H9 (cell line): ENCODE data around the gene TIPRL. TPM values are rescaled to one million over a fixed set of nuclear protein-coding genes. Genes with fewer than 3 reads are reported as not detected.

ENCODE experiments used
- DNase-seq: peaks from one replicate; pipeline ENCODE4 v3.0.0-alpha.2; 2017
- H2AFZ ChIP-seq: one replicate; pipeline ENCODE4 v1.6.1; 2013; ENCODE audit warnings: mild to moderate bottlenecking, low read length, control low read depth, moderate library complexity
- H2AK5ac ChIP-seq: 2 replicates; pipeline ENCODE4 v1.6.1; 2013; ENCODE audit warnings: low read length, control low read depth, mixed read lengths; ENCODE audit not compliant: insufficient read length
- H2BK120ac ChIP-seq: one replicate; pipeline ENCODE4 v1.6.1; 2013; ENCODE audit warnings: low read depth, mild to moderate bottlenecking, low read length, control low read depth, inconsistent platforms; ENCODE audit not compliant: poor library complexity, severe bottlenecking
- H2BK12ac ChIP-seq: 2 replicates; pipeline ENCODE4 v1.6.1; 2013; ENCODE audit warnings: low read length, control low read depth, mixed read lengths, low read depth; ENCODE audit not compliant: insufficient read length
- H2BK15ac ChIP-seq: 2 replicates; pipeline ENCODE4 v1.6.1; 2013; ENCODE audit warnings: low read depth, low read length, control low read depth
- H2BK20ac ChIP-seq: one replicate; pipeline ENCODE4 v1.6.1; 2013; ENCODE audit warnings: low read depth, mild to moderate bottlenecking, low read length, control low read depth, inconsistent platforms; ENCODE audit not compliant: poor library complexity, severe bottlenecking
- H2BK5ac ChIP-seq: 2 replicates; pipeline ENCODE4 v1.6.1; 2013; ENCODE audit warnings: low read length, control low read depth, mixed read lengths; ENCODE audit not compliant: insufficient read length
- H3K14ac ChIP-seq: 2 replicates; pipeline ENCODE4 v1.6.1; 2013; ENCODE audit warnings: low read length, control low read depth; ENCODE audit not compliant: insufficient read depth
- H3K18ac ChIP-seq: 2 replicates; pipeline ENCODE4 v1.6.1; 2013; ENCODE audit warnings: low read depth, mild to moderate bottlenecking, mixed read lengths, low read length, control low read depth; ENCODE audit not compliant: insufficient read length
- H3K23ac ChIP-seq: 2 replicates; pipeline ENCODE4 v1.6.1; 2013; ENCODE audit warnings: low read length, control low read depth, mixed read lengths, low read depth; ENCODE audit not compliant: insufficient read length
- H3K23me2 ChIP-seq: 2 replicates; pipeline ENCODE4 v1.6.1; 2013; ENCODE audit warnings: low read depth, mild to moderate bottlenecking, mixed read lengths, low read length, control low read depth; ENCODE audit not compliant: insufficient read length, poor library complexity, severe bottlenecking
- H3K27ac ChIP-seq: 2 replicates; pipeline ENCODE4 v1.5.1; 2013; ENCODE audit warnings: low read length, control low read depth, mixed read lengths, low read depth; ENCODE audit not compliant: insufficient read length
- H3K27me3 ChIP-seq: 2 replicates; pipeline ENCODE4 v1.6.1; 2013; ENCODE audit warnings: low read length, control low read depth, inconsistent platforms; ENCODE audit not compliant: insufficient read depth
- H3K4ac ChIP-seq: 2 replicates; pipeline ENCODE4 v1.6.1; 2013; ENCODE audit warnings: low read depth, mild to moderate bottlenecking, control low read depth, inconsistent platforms, low read length, moderate library complexity
- H3K4me1 ChIP-seq: 2 replicates; pipeline ENCODE4 v1.6.1; 2013; ENCODE audit warnings: low read length, control low read depth, inconsistent platforms; ENCODE audit not compliant: insufficient read depth
- H3K4me2 ChIP-seq: 2 replicates; pipeline ENCODE4 v1.6.1; 2013; ENCODE audit warnings: low read length, control low read depth, mixed read lengths; ENCODE audit not compliant: insufficient read length, insufficient read depth
- H3K56ac ChIP-seq: 2 replicates; pipeline ENCODE4 v1.6.1; 2013; ENCODE audit warnings: low read depth, mild to moderate bottlenecking, mixed read lengths, low read length, control low read depth; ENCODE audit not compliant: insufficient read length
- H3K79me1 ChIP-seq: 2 replicates; pipeline ENCODE4 v1.6.1; 2013; ENCODE audit warnings: low read depth, mild to moderate bottlenecking, moderate library complexity, low read length, control low read depth, inconsistent platforms; ENCODE audit not compliant: insufficient read depth, poor library complexity, severe bottlenecking
- H3K79me2 ChIP-seq: 2 replicates; pipeline ENCODE4 v1.6.1; 2013; ENCODE audit warnings: low read length, control low read depth, inconsistent platforms; ENCODE audit not compliant: insufficient read depth
- H3K9ac ChIP-seq: 2 replicates; pipeline ENCODE4 v1.6.1; 2013; ENCODE audit warnings: low read length, control low read depth, mixed read lengths; ENCODE audit not compliant: insufficient read length; ENCODE audit errors: extremely low read depth
- H3K9me3 ChIP-seq: one replicate; pipeline ENCODE4 v1.6.1; 2013; ENCODE audit warnings: low read depth, low read length, inconsistent platforms; ENCODE audit not compliant: control insufficient read depth
- H3T11ph ChIP-seq: one replicate; pipeline ENCODE4 v1.6.1; 2013; ENCODE audit warnings: mild to moderate bottlenecking, low read length, control low read depth, inconsistent platforms
- H4K20me1 ChIP-seq: one replicate; pipeline ENCODE4 v1.6.1; 2013; ENCODE audit not compliant: control insufficient read depth, insufficient read length, insufficient read depth
- H4K5ac ChIP-seq: 2 replicates; pipeline ENCODE4 v1.6.1; 2013; ENCODE audit warnings: low read depth, mild to moderate bottlenecking, mixed read lengths, low read length, control low read depth; ENCODE audit not compliant: insufficient read length
- H4K8ac ChIP-seq: replicated peaks from 2 replicates; pipeline ENCODE4 v1.6.1; 2013; ENCODE audit warnings: low read length, control low read depth, mixed read lengths, low read depth; ENCODE audit not compliant: insufficient read length
- H4K91ac ChIP-seq: 2 replicates; pipeline ENCODE4 v1.6.1; 2013; ENCODE audit warnings: low read depth, mild to moderate bottlenecking, moderate library complexity, mixed read lengths, low read length, control low read depth; ENCODE audit not compliant: insufficient read length
- H3K27ac Mint-ChIP-seq, 3 experiments: 2 replicates in 2 of 3; 3 replicates in 1 of 3; pipeline ENCODE4 v1.8.0; 2020 to 2021; ENCODE audit warnings: mixed read lengths in 3 of 3, mild to moderate bottlenecking in 1 of 3, moderate library complexity in 1 of 3
- H3K27me3 Mint-ChIP-seq: 2 replicates; pipeline ENCODE4 v1.8.0; 2021; ENCODE audit warnings: low read depth, mild to moderate bottlenecking, moderate library complexity, mixed read lengths
- H3K36me3 Mint-ChIP-seq, 3 experiments: 2 replicates in 2 of 3; 3 replicates in 1 of 3; pipeline ENCODE4 v1.8.0; 2020 to 2021; ENCODE audit warnings: low read depth in 3 of 3, mixed read lengths in 3 of 3; ENCODE audit not compliant: insufficient read depth in 1 of 3
- H3K4me1 Mint-ChIP-seq, 2 experiments: 2 replicates each; pipeline ENCODE4 v1.8.0; 2020; ENCODE audit warnings: mixed read lengths in 2 of 2
- H3K4me3 Mint-ChIP-seq, 2 experiments: 2 replicates in 1 of 2; 3 replicates in 1 of 2; pipeline ENCODE4 v1.8.0; 2020 to 2021; ENCODE audit warnings: mild to moderate bottlenecking in 2 of 2, mixed read lengths in 2 of 2, moderate library complexity in 1 of 2
- H3K9me3 Mint-ChIP-seq, 2 experiments: 2 replicates in 1 of 2; 3 replicates in 1 of 2; pipeline ENCODE4 v1.8.0; 2020; ENCODE audit warnings: mild to moderate bottlenecking in 2 of 2, mixed read lengths in 2 of 2, moderate library complexity in 1 of 2
- CTCF ChIP-seq: fragments of 200-600 bp; sonication (generic); conservative IDR thresholded peaks from 3 replicates; pipeline ENCODE4 v1.8.0; 2021; ENCODE audit warnings: antibody characterized with exemption, mild to moderate bottlenecking
- WGBS: extraction: QIAGEN DNeasy Blood & Tissue Kit; methylation state at CpG from one replicate; pipeline ENCODE4 v1.1.7; 2013; ENCODE audit warnings: missing lambda C conversion rate, low lambda C conversion rate, mixed read lengths; ENCODE audit not compliant: insufficient read length; ENCODE audit errors: extremely low coverage; 5-methylcytosine and 5-hydroxymethylcytosine counted together
- total RNA-seq: library from RNA; stranded (reverse); gene quantifications from 2 replicates; pipeline ENCODE4 v1.2.1, GENCODE V29; 2021

TIPRL gene
- total RNA-seq, 1 experiment from 2014 or later, result 24.4 TPM

GRCh38 chr1:168227620-168228019 is 48.9 kb downstream of the TIPRL start:
- H3K36me3 Mint-ChIP-seq, result peaks cover 4 to 16% (median 9%) of the 10 kb centered on the region in 3 experiments; a peak in 6 of 7 replicates
- DNase-seq, result no peak
- no peak overlapping the region for H4K91ac ChIP-seq
- H3K23me2 ChIP-seq, result peaks cover 8% of the 10 kb centered on the region
- H3K56ac ChIP-seq, result no peak overlapping the region
- no peak overlapping the region for H3K27ac ChIP-seq
- no peak overlapping the region for H4K8ac ChIP-seq
- H3K18ac ChIP-seq, result no peak overlapping the region
- no peak overlapping the region for H2AFZ ChIP-seq
- H3K4me1 Mint-ChIP-seq, result peaks cover 13 to 22% of the 10 kb centered on the region in 2 experiments
- no peak overlapping the region for H4K5ac ChIP-seq
- no peak overlapping the region for H2BK120ac ChIP-seq
- H3K4ac ChIP-seq, result no peak overlapping the region
- no peaks in the 10 kb centered on the region for H3K79me1 ChIP-seq
- no peak overlapping the region for H3K27ac Mint-ChIP-seq
- no CpG with 5 or more reads among the region's 7 CpGs for whole genome bisulfite sequencing
- no peaks in the 10 kb centered on the region for H4K20me1 ChIP-seq
- no peak for TF ChIP-seq CTCF
- no peak overlapping the region for H2BK20ac ChIP-seq
- no peak overlapping the region for H2BK15ac ChIP-seq
- no peak overlapping the region for H3K23ac ChIP-seq
- no peak overlapping the region for H3K4me2 ChIP-seq
- H3K9me3 Mint-ChIP-seq, result peaks cover 5 to 6% of the 10 kb centered on the region in 2 experiments
- H2AK5ac ChIP-seq, result no peak overlapping the region
- no peak overlapping the region for H3K9ac ChIP-seq
- no peak overlapping the region for H2BK5ac ChIP-seq
- peaks cover 2% of the 10 kb centered on the region; the same call in 1 of the 2 replicates for H3K27me3 ChIP-seq
- peaks cover 2% of the 10 kb centered on the region; the same call in 1 of the 2 replicates for H3K79me2 ChIP-seq
- no peak overlapping the region for H3K14ac ChIP-seq
- H3K9me3 ChIP-seq, result no peaks in the 10 kb centered on the region
- H2BK12ac ChIP-seq, result no peak overlapping the region
- H3T11ph ChIP-seq, result no peak overlapping the region
- peaks cover 14% of the 10 kb centered on the region for H3K27me3 Mint-ChIP-seq
- peak overlapping the region in 1 of 2 experiments; percentile 84; a peak in 2 of 5 replicates for H3K4me3 Mint-ChIP-seq
- no peaks in the 10 kb centered on the region for H3K4me1 ChIP-seq
